GM12891 (cell line): Measurements from ENCODE around the gene GALNT9.

ENCODE experiments used
- DNase-seq: peaks from one replicate; pipeline ENCODE4 v3.0.0; 2011; ENCODE audit warnings: low spot score; ENCODE audit not compliant: insufficient read length
- FAIRE-seq: peaks from 2 replicates; lab custom pipeline; 2011; peaks lifted over from hg19 to GRCh38; lab: Jason Lieb, UNC
- PAX5 ChIP-seq: IDR thresholded peaks from 2 replicates; pipeline ENCODE4 v1.6.1; 2011; ENCODE audit warnings: low read length, moderate library complexity, mild to moderate bottlenecking; ENCODE audit not compliant: insufficient read depth, severe bottlenecking
- POLR2A ChIP-seq: IDR thresholded peaks from 2 replicates; pipeline ENCODE4 v1.6.1; 2011; ENCODE audit warnings: low read depth, low read length, control low read depth
- POLR2AphosphoS5 ChIP-seq: IDR thresholded peaks from 2 replicates; pipeline ENCODE4 v1.6.1; 2011; ENCODE audit warnings: low read depth, low read length, control low read depth
- POU2F2 ChIP-seq: IDR thresholded peaks from 2 replicates; pipeline ENCODE4 v1.6.1; 2011; ENCODE audit warnings: low read depth, mild to moderate bottlenecking, control low read depth, low read length, moderate library complexity
- SPI1 ChIP-seq: IDR thresholded peaks from 2 replicates; pipeline ENCODE4 v1.6.1; 2011; ENCODE audit warnings: low read depth, low read length, control low read depth
- TAF1 ChIP-seq: IDR thresholded peaks from 2 replicates; pipeline ENCODE4 v1.6.1; 2011; ENCODE audit warnings: low read depth, low read length, control low read depth

Gene GALNT9

GRCh38 chr12:132265056-132265800 is 64.2 kb downstream of the GALNT9 start:
- DNase-seq (no peak), FAIRE-seq (no peak)
- TF ChIP-seq PAX5 = no peak
- no peak for TF ChIP-seq SPI1
- TF ChIP-seq POLR2AphosphoS5 = no peak
- no peak for TF ChIP-seq POU2F2

GRCh38 chr12:132264086-132265010 is 65.0 kb downstream of the GALNT9 start:
- FAIRE-seq (no peak), DNase-seq (no peak)
- no peak for TF ChIP-seq POLR2A
- TF ChIP-seq POU2F2 = no peak
- no peak for TF ChIP-seq PAX5
- TF ChIP-seq SPI1 = no peak
- no peak for TF ChIP-seq POLR2AphosphoS5
- no peak for TF ChIP-seq TAF1

- no peak for FAIRE-seq
- no peak for TF ChIP-seq POU2F2
- no peak for TF ChIP-seq POLR2AphosphoS5
- no peak for TF ChIP-seq TAF1
- no peak for TF ChIP-seq POLR2A
- TF ChIP-seq SPI1 = no peak
- TF ChIP-seq PAX5 = no peak
Observed at GRCh38 chr12:132263451-132264049, 65.8 kb downstream of the GALNT9 start.

GRCh38 chr12:132263061-132263360 is 66.4 kb downstream of the GALNT9 start:
- DNase-seq (no peak), FAIRE-seq (no peak)
- TF ChIP-seq TAF1 (no peak), POU2F2 (no peak), POLR2AphosphoS5 (no peak), SPI1 (no peak), POLR2A (no peak)

More at GRCh38 chr12:132263451-132264049, 65.8 kb downstream of the GALNT9 start:
- DNase-seq = no peak

GRCh38 chr12:132262256-132263060 is 66.9 kb downstream of the GALNT9 start:
- TF ChIP-seq SPI1 (no peak), TAF1 (no peak), POLR2AphosphoS5 (no peak), PAX5 (no peak), POU2F2 (no peak)
- FAIRE-seq (no peak), DNase-seq (no peak)

- DNase-seq (no peak), FAIRE-seq (no peak)
- no peak for TF ChIP-seq TAF1
Observed at GRCh38 chr12:132261328-132262138, 67.9 kb downstream of the GALNT9 start.

- FAIRE-seq (no peak), DNase-seq (no peak)
- TF ChIP-seq POLR2AphosphoS5 (no peak), PAX5 (no peak), POU2F2 (no peak), POLR2A (no peak), TAF1 (no peak), SPI1 (no peak)
Observed at GRCh38 chr12:132260721-132261120, 68.7 kb downstream of the GALNT9 start.

- no peak for FAIRE-seq
- DNase-seq = no peak
- TF ChIP-seq SPI1 (no peak), POLR2AphosphoS5 (no peak), PAX5 (no peak), TAF1 (no peak), POU2F2 (no peak), POLR2A (no peak)
Observed at GRCh38 chr12:132259872-132260695, 69.3 kb downstream of the GALNT9 start.
